ENCODE data around the gene INHBB.
"Not testable (repeated sequence)": the region's sequence is repeated elsewhere in the genome, so short reads cannot be mapped to it uniquely, and the experiment has no call there.

INHBB gene

DNA sequence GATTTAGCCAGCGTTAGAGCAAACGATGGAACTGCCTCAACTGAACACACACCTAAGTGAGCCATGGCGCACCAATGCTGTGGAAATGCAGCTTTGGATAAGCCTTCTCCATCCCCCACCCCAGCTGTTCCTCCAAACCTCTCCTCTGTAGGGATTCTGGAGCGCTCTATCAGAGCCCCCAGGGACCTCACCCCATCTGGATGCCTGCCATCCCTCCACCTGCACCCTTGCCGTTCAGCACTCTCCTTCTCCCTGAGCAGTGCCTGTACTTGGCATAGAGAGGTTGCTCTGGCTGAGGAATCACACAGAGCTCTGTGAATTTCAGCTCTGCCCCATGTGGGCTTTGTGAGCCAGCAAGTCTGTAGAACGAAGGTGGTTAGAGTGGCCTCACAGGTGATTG is 42.8 kb upstream of the INHBB start:
- H3K4me3 ChIP-seq (ENCODE audit: low read depth, low read length): no peak overlapping the region
- TF ChIP-seq, protein P1, sequence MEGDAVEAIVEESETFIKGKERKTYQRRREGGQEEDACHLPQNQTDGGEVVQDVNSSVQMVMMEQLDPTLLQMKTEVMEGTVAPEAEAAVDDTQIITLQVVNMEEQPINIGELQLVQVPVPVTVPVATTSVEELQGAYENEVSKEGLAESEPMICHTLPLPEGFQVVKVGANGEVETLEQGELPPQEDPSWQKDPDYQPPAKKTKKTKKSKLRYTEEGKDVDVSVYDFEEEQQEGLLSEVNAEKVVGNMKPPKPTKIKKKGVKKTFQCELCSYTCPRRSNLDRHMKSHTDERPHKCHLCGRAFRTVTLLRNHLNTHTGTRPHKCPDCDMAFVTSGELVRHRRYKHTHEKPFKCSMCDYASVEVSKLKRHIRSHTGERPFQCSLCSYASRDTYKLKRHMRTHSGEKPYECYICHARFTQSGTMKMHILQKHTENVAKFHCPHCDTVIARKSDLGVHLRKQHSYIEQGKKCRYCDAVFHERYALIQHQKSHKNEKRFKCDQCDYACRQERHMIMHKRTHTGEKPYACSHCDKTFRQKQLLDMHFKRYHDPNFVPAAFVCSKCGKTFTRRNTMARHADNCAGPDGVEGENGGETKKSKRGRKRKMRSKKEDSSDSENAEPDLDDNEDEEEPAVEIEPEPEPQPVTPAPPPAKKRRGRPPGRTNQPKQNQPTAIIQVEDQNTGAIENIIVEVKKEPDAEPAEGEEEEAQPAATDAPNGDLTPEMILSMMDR (IDR thresholded peaks at IDR 0.05; ENCODE audit: low read depth, low read length): no peak

DNA sequence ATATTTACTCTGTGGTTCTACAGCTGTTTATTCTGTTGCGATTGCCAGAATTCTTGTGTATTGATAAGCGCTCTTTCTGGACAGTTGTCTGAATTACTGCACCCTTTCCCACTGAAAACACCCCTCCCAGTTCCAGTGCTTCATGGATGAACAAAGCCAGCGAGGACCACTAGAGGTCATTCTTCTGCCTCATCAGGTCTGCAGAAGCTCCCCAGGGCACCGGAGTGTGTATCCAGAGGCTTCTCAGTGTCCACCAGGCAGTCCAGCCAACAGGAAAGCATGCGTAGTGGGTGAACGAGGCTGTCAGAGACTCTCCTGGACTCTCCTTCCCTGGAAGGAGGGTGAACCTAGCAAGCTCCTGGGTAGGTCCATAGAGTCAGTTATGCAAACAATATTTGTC is 40.6 kb upstream of the INHBB start:
- H3K4me3 ChIP-seq (ENCODE audit: low read depth, low read length): no peak overlapping the region
- TF ChIP-seq, protein P1 (IDR thresholded peaks at IDR 0.05; ENCODE audit: low read depth, low read length): peak; percentile 38

DNA sequence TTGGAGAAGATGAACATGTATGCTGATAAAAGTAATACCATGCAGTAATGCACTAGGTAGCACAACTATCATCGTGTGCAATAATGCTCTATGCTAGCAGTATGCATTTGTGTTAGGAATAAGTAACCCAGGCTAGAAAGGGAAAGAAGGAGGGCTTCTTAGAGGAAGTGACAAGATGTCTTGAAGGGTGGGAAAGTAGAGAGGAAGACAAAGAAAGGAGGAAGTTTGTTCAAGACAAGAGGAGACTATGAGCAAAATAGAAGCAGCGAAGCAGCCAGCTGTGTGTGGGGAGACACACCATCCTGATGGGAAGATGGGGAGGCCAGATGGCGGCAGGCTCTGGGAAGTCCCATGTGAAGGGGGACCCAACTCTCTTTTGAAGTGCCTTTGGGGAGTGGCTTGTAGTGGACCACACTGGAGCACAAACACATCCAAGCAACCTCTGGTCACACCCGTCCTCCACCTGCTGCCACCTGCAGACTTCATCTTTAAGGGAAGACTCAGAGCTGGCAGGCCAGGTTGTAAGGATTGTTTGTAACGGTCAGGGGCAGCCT is 39.9 kb upstream of the INHBB start:
- no peak overlapping the region for H3K4me3 ChIP-seq (ENCODE audit: low read depth, low read length)
- TF ChIP-seq, protein P1 (IDR thresholded peaks at IDR 0.05; ENCODE audit: low read depth, low read length): no peak

DNA sequence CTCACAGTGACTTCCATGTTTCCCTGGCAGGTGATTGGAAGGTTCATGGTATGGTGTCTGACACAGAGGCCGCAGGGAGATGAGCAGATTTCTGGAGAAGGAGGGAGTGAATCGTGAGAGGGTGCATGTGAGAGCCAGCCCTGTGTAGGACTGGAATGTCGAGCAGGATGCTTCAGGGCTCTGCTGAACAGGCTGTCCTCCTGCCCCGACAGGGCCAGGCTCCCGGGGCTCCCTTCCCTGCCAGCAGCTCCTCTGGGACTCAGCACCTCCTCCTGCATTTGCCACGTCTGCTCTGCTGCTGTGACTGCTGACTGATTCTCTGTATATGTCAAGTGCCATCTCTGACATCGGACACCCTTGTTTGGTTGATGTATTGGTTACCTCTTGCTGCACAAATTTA is 38.5 kb upstream of the INHBB start:
- TF ChIP-seq, protein P1 (IDR thresholded peaks at IDR 0.05; ENCODE audit: low read depth, low read length): no peak
- H3K4me3 ChIP-seq (ENCODE audit: low read depth, low read length): no peak overlapping the region

DNA sequence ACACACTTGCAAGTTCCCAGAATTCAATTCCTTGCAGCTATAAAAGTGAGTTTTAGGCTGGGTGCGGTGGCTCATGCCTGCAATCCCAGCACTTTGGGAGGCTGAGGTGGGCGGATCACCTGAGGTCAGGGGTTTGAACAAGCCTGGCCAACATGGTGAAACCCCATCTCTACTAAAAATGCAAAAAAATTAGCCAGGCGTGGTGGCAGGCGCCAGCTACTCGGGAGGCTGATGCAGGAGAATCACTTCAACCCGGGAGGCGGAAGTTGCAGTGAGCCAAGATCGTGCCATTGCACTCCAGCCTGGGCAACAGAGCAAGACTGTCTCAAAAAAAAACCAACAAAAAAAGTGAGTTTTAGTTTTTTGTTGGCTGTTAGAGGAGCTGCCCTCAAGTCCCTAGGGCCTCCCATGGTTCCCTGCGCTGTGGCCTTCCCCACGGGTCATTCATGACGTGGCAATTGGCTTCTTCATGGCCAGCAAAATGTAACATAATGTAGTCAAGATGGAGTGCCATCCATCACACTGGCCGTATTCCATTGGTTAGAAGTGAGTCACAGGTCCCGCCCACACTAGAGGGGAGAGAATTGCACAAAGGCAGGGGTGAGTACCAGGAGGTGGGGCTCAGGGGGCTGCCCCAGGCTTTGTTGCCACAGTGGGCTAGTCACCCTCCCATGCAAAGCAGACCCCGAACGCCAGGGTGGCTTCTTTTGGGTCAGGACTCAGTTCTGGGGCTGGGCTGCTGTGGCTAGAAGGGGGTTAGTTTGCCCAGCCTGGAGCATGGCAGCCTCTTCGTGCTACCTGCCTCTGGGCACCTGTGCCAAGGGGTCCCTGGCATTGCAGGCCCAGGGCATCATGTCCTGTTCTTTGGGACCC is 37.7 kb upstream of the INHBB start:
- TF ChIP-seq, protein P1 (IDR thresholded peaks at IDR 0.05; ENCODE audit: low read depth, low read length): no peak

DNA sequence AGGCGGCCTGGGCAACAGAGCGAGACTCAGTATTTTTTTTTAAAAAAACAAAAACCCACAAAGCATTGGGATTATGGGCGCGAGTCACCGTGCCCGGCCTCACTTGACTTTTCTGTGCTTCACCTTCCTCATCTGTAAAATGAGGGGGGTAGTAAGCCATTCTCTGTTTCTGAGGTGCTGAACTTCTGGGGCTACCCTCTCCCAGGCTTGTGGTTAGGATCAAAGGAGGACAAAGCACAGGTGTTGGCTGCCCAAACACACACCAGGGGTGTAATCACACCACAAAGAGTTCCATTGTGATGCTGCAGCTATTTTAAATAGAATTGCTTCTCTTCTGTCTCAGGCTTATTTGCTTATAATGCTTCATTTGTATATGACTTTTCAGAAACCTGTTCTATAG is 35.8 kb upstream of the INHBB start:
- TF ChIP-seq, protein P1 (IDR thresholded peaks at IDR 0.05; ENCODE audit: low read depth, low read length): no peak
- H3K4me3 ChIP-seq (ENCODE audit: low read depth, low read length): no peak overlapping the region

More for the DNA sequence above, 37.7 kb upstream of the INHBB start:
- H3K4me3 ChIP-seq (ENCODE audit: low read depth, low read length): no peak overlapping the region

DNA sequence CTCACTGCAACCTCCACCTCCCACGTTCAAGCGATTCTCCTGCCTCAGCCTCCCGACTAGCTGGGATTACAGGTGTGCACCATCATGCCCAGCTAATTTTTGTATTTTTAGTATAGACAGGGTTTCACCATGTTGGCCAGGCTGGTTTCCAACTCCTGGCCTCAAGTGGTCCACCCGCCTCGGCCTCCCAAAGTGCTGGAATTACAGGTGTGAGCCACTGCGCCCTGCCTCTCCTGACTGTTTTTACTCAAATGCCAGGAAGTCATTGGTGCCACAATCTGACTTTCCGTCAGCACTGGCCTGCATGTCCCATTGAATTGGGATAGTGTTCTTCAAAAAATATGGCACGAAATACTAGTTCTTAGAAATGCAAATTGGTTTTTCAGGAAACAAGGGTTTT is 35.1 kb upstream of the INHBB start:
- not testable (repeated sequence) for H3K4me3 ChIP-seq (ENCODE audit: low read depth, low read length)
